ENCODE results near the gene KCTD8.

The KCTD8 gene

DNA sequence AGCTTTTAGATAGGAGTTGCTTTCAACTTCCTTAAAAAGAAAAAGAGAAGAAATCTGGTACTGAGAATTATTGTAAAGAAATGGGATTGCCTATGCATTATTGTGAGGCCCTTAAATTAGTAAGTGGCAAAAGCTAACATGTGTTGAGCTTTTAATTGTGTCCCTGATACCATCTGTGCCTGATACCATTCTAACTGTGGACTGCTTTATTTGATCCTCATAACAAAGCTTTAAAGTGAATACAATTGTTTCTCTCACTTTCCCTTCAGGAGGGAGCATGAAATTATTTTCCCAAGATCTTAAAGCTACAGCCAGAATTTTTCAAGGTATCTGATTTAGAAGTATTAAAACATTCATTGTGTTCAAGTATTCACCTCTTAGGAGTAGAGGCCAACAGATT lies 9.9 kb downstream of the KCTD8 start:
- TF ChIP-seq ZNF184 (tag by site-specific recombination; IDR thresholded peaks at IDR 0.05) (no peak), ZNF660 (tag by site-specific recombination; IDR thresholded peaks at IDR 0.05) (no peak), ZNF664 (tag by site-specific recombination; IDR thresholded peaks at IDR 0.05) (no peak), ZNF544 (tag by site-specific recombination; IDR thresholded peaks at IDR 0.05) (no peak), ZNF623 (tag by site-specific recombination; IDR thresholded peaks at IDR 0.05) (no peak), ZNF157 (tag by site-specific recombination; IDR thresholded peaks at IDR 0.05) (no peak), ZNF239 (tag by site-specific recombination; IDR thresholded peaks at IDR 0.05) (no peak), SP2 (tag by site-specific recombination; IDR thresholded peaks at IDR 0.05) (no peak)
- TF ChIP-seq, protein P1, sequence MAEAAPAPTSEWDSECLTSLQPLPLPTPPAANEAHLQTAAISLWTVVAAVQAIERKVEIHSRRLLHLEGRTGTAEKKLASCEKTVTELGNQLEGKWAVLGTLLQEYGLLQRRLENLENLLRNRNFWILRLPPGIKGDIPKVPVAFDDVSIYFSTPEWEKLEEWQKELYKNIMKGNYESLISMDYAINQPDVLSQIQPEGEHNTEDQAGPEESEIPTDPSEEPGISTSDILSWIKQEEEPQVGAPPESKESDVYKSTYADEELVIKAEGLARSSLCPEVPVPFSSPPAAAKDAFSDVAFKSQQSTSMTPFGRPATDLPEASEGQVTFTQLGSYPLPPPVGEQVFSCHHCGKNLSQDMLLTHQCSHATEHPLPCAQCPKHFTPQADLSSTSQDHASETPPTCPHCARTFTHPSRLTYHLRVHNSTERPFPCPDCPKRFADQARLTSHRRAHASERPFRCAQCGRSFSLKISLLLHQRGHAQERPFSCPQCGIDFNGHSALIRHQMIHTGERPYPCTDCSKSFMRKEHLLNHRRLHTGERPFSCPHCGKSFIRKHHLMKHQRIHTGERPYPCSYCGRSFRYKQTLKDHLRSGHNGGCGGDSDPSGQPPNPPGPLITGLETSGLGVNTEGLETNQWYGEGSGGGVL (tag by site-specific recombination; IDR thresholded peaks at IDR 0.05), result no peak
- TF ChIP-seq, protein P2, sequence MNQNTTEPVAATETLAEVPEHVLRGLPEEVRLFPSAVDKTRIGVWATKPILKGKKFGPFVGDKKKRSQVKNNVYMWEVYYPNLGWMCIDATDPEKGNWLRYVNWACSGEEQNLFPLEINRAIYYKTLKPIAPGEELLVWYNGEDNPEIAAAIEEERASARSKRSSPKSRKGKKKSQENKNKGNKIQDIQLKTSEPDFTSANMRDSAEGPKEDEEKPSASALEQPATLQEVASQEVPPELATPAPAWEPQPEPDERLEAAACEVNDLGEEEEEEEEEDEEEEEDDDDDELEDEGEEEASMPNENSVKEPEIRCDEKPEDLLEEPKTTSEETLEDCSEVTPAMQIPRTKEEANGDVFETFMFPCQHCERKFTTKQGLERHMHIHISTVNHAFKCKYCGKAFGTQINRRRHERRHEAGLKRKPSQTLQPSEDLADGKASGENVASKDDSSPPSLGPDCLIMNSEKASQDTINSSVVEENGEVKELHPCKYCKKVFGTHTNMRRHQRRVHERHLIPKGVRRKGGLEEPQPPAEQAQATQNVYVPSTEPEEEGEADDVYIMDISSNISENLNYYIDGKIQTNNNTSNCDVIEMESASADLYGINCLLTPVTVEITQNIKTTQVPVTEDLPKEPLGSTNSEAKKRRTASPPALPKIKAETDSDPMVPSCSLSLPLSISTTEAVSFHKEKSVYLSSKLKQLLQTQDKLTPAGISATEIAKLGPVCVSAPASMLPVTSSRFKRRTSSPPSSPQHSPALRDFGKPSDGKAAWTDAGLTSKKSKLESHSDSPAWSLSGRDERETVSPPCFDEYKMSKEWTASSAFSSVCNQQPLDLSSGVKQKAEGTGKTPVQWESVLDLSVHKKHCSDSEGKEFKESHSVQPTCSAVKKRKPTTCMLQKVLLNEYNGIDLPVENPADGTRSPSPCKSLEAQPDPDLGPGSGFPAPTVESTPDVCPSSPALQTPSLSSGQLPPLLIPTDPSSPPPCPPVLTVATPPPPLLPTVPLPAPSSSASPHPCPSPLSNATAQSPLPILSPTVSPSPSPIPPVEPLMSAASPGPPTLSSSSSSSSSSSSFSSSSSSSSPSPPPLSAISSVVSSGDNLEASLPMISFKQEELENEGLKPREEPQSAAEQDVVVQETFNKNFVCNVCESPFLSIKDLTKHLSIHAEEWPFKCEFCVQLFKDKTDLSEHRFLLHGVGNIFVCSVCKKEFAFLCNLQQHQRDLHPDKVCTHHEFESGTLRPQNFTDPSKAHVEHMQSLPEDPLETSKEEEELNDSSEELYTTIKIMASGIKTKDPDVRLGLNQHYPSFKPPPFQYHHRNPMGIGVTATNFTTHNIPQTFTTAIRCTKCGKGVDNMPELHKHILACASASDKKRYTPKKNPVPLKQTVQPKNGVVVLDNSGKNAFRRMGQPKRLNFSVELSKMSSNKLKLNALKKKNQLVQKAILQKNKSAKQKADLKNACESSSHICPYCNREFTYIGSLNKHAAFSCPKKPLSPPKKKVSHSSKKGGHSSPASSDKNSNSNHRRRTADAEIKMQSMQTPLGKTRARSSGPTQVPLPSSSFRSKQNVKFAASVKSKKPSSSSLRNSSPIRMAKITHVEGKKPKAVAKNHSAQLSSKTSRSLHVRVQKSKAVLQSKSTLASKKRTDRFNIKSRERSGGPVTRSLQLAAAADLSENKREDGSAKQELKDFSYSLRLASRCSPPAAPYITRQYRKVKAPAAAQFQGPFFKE (tag by site-specific recombination; IDR thresholded peaks at IDR 0.05; ENCODE audit: borderline replicate concordance), result no peak
- TF ChIP-seq, protein P3, sequence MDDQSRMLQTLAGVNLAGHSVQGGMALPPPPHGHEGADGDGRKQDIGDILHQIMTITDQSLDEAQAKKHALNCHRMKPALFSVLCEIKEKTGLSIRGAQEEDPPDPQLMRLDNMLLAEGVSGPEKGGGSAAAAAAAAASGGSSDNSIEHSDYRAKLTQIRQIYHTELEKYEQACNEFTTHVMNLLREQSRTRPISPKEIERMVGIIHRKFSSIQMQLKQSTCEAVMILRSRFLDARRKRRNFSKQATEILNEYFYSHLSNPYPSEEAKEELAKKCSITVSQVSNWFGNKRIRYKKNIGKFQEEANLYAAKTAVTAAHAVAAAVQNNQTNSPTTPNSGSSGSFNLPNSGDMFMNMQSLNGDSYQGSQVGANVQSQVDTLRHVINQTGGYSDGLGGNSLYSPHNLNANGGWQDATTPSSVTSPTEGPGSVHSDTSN (CRISPR knock-in tag; IDR thresholded peaks at IDR 0.05), result no peak
- TF ChIP-seq, protein P4, sequence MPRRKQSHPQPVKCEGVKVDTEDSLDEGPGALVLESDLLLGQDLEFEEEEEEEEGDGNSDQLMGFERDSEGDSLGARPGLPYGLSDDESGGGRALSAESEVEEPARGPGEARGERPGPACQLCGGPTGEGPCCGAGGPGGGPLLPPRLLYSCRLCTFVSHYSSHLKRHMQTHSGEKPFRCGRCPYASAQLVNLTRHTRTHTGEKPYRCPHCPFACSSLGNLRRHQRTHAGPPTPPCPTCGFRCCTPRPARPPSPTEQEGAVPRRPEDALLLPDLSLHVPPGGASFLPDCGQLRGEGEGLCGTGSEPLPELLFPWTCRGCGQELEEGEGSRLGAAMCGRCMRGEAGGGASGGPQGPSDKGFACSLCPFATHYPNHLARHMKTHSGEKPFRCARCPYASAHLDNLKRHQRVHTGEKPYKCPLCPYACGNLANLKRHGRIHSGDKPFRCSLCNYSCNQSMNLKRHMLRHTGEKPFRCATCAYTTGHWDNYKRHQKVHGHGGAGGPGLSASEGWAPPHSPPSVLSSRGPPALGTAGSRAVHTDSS (tag by site-specific recombination; IDR thresholded peaks at IDR 0.05), result no peak
- H3K4me1 ChIP-seq (ENCODE audit: control insufficient read depth, insufficient read depth, low read length), result no peaks in the 10 kb centered on the region
- CTCF ChIA-PET, result no interaction called here

DNA sequence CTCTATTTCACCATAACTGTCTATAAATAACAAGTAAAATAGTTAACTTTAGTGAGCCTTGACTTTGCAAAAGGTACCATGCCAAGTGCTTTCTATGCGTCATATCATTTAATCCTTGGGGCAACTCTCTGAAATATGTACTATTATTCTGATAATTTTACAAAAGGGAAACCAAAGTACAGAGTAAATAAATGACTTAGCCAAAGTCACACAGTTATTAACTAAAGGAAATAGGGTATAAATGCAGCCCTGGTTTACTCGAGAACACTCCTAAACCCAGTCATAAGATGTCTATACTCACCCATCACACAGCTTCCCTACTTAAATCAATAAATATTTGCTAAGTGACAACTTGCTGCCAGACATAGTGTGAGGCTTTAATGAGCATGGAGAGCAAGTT lies 14.4 kb downstream of the KCTD8 start:
- CTCF ChIA-PET, result interaction anchor here (1.5 kb wide), 1 partner anchor 8 kb away, joined by 3 read pairs; no protein-coding TSS in a partner anchor
- Histone ChIP-seq H3K27ac (ENCODE audit: extremely low read depth, low read depth, low read length) (no peak overlapping the region), H3K4me1 (ENCODE audit: control insufficient read depth, insufficient read depth, low read length) (no peaks in the 10 kb centered on the region), H3K36me3 (ENCODE audit: control insufficient read depth in 2 of 2, insufficient read depth in 1 of 2, low read length in 2 of 2) (no peaks in the 10 kb centered on the region), H3K9me3 (ENCODE audit: control insufficient read depth, insufficient read depth, low read depth, low read length) (no peaks in the 10 kb centered on the region), H3K4me3 (ENCODE audit: low read depth, low read length) (no peak overlapping the region)
- POLR2A ChIA-PET, result no interaction called here
- TF ChIP-seq TCF7L2 (IDR thresholded peaks at IDR 0.05; ENCODE audit: borderline replicate concordance, low read depth, low read length) (no peak), ZNF174 (tag by site-specific recombination; IDR thresholded peaks at IDR 0.05) (no peak), OSR2 (tag by site-specific recombination; IDR thresholded peaks at IDR 0.05) (no peak), GLIS2 (tag by site-specific recombination; IDR thresholded peaks at IDR 0.05) (no peak), ZNF610 (tag by site-specific recombination; IDR thresholded peaks at IDR 0.05; ENCODE audit: borderline replicate concordance) (no peak), ZNF558 (tag by site-specific recombination; IDR thresholded peaks at IDR 0.05) (no peak), ZNF530 (tag by site-specific recombination; IDR thresholded peaks at IDR 0.05; ENCODE audit: low read depth) (no peak), ZNF596 (tag by site-specific recombination; IDR thresholded peaks at IDR 0.05) (no peak), ZBTB8A (tag by site-specific recombination; IDR thresholded peaks at IDR 0.05) (no peak), ZNF423 (tag by site-specific recombination; IDR thresholded peaks at IDR 0.05) (no peak)
- TF ChIP-seq, protein P5, sequence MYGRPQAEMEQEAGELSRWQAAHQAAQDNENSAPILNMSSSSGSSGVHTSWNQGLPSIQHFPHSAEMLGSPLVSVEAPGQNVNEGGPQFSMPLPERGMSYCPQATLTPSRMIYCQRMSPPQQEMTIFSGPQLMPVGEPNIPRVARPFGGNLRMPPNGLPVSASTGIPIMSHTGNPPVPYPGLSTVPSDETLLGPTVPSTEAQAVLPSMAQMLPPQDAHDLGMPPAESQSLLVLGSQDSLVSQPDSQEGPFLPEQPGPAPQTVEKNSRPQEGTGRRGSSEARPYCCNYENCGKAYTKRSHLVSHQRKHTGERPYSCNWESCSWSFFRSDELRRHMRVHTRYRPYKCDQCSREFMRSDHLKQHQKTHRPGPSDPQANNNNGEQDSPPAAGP (tag by site-specific recombination; IDR thresholded peaks at IDR 0.05), result no peak
- TF ChIP-seq, protein P6, sequence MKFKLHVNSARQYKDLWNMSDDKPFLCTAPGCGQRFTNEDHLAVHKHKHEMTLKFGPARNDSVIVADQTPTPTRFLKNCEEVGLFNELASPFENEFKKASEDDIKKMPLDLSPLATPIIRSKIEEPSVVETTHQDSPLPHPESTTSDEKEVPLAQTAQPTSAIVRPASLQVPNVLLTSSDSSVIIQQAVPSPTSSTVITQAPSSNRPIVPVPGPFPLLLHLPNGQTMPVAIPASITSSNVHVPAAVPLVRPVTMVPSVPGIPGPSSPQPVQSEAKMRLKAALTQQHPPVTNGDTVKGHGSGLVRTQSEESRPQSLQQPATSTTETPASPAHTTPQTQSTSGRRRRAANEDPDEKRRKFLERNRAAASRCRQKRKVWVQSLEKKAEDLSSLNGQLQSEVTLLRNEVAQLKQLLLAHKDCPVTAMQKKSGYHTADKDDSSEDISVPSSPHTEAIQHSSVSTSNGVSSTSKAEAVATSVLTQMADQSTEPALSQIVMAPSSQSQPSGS (tag by site-specific recombination; IDR thresholded peaks at IDR 0.05; ENCODE audit: low read depth), result no peak

More for the DNA sequence above, 9.9 kb downstream of the KCTD8 start:
- no peaks in the 10 kb centered on the region for H3K9me3 ChIP-seq (ENCODE audit: control insufficient read depth, insufficient read depth, low read depth, low read length)
- H3K4me3 ChIP-seq (ENCODE audit: low read depth, low read length), result no peak overlapping the region
- H3K27ac ChIP-seq (ENCODE audit: extremely low read depth, low read depth, low read length), result no peak overlapping the region
- H3K36me3 ChIP-seq (ENCODE audit: control insufficient read depth in 2 of 2, insufficient read depth in 1 of 2, low read length in 2 of 2), result no peaks in the 10 kb centered on the region
- POLR2A ChIA-PET, result no interaction called here

Measured in HEK293 (cell line).